Caco-2 (cell line): Measurements from ENCODE around the gene SNCG. TPM values are rescaled to one million over a fixed set of nuclear protein-coding genes. Genes with fewer than 3 reads are reported as not detected.
"Not testable (repeated sequence)": the region's sequence is repeated elsewhere in the genome, so short reads cannot be mapped to it uniquely, and the experiment has no call there.

Experiments
- BruUV-seq: library from RNA; stranded (reverse); fragments of 400-500 nt; replicated peaks from 2 replicates; lab custom pipeline; 2021; lab: Mats Ljungman, UMichigan
- CTCF ChIA-PET: fragments of 300-600 bp; sonication (Branson Sonifier 250); formaldehyde crosslinking; loops from one replicate; lab custom pipeline; 2022; ENCODE audit warnings: antibody characterized with exemption; lab: Charles Lee
- POLR2A ChIA-PET: fragments of 300-600 bp; sonication (Branson Sonifier 250); formaldehyde crosslinking; loops from one replicate; lab custom pipeline; 2022; ENCODE audit warnings: antibody characterized with exemption; lab: Charles Lee
- DNase-seq, 2 experiments: peaks; one replicate each; pipeline versions ENCODE4 v3.0.0 to v3.0.0-alpha.2; 2020 to 2022
- H3K27me3 ChIP-seq: replicated peaks from 2 replicates; pipeline ENCODE4 v1.6.0; 2011; ENCODE audit warnings: low read length; ENCODE audit not compliant: control insufficient read depth, insufficient read depth
- H3K36me3 ChIP-seq: 2 replicates; pipeline ENCODE4 v1.5.1; 2011; ENCODE audit warnings: low read length; ENCODE audit not compliant: control insufficient read depth, insufficient read depth
- H3K4me1 ChIP-seq: fragments of 250-450 bp; sonication (Bioruptor Pico); 2 replicates; pipeline ENCODE4 v1.5.1; 2020; ENCODE audit warnings: mild to moderate bottlenecking
- H3K4me3 ChIP-seq: 2 replicates; pipeline ENCODE4 v1.5.1; 2011; ENCODE audit warnings: low read depth, mild to moderate bottlenecking, control low read depth, low read length
- H3K9me3 ChIP-seq: fragments of 250-450 bp; sonication (Bioruptor Pico); 2 replicates; pipeline ENCODE4 v1.5.1; 2020; ENCODE audit warnings: mild to moderate bottlenecking, moderate library complexity
- H3K27ac Mint-ChIP-seq: one replicate; pipeline ENCODE4 v1.8.0; 2022; ENCODE audit warnings: mixed read lengths; ENCODE audit not compliant: unreplicated experiment
- H3K27me3 Mint-ChIP-seq: one replicate; pipeline ENCODE4 v1.8.0; 2022; ENCODE audit warnings: mixed read lengths; ENCODE audit not compliant: insufficient read depth, unreplicated experiment
- H3K36me3 Mint-ChIP-seq: one replicate; pipeline ENCODE4 v1.8.0; 2022; ENCODE audit warnings: mild to moderate bottlenecking, mixed read lengths; ENCODE audit not compliant: insufficient read depth, unreplicated experiment
- H3K4me1 Mint-ChIP-seq: one replicate; pipeline ENCODE4 v1.8.0; 2022; ENCODE audit warnings: low read depth, mixed read lengths; ENCODE audit not compliant: unreplicated experiment
- H3K4me3 Mint-ChIP-seq: one replicate; pipeline ENCODE4 v1.8.0; 2022; ENCODE audit warnings: mild to moderate bottlenecking, moderate library complexity, mixed read lengths; ENCODE audit not compliant: unreplicated experiment
- H3K9me3 Mint-ChIP-seq: one replicate; pipeline ENCODE4 v1.8.0; 2022; ENCODE audit warnings: mixed read lengths; ENCODE audit not compliant: unreplicated experiment
- CTCF ChIP-seq, 2 experiments: fragments of 200-600 bp in 1 of 2; IDR thresholded peaks; 1 replicate in 1 of 2; 2 replicates in 1 of 2; pipeline versions ENCODE4 v1.5.1 to v1.8.0; 2011 to 2022; ENCODE audit warnings: antibody characterized with exemption in 1 of 2, control low read depth in 1 of 2, inconsistent platforms in 1 of 2, low read depth in 1 of 2, low read length in 1 of 2, mild to moderate bottlenecking in 1 of 2, moderate library complexity in 1 of 2; ENCODE audit not compliant: insufficient read depth in 1 of 2, severe bottlenecking in 1 of 2, unreplicated experiment in 1 of 2
- intact Hi-C: fragments of 100-400 bp; cut with micrococcal nuclease; formaldehyde crosslinking; loops from one replicate; pipeline ENCODE4 v1.10.0; 2022; ENCODE audit not compliant: unreplicated experiment
- total RNA-seq: library from RNA; stranded (reverse); gene quantifications from 2 replicates; pipeline ENCODE4 v1.2.3, GENCODE V29; 2022

The SNCG gene
- total RNA-seq, 1 experiment from 2014 or later: 0.45 TPM

- CTCF ChIA-PET: no interaction called here
Measured at GRCh38 chr10:86951184-86951761, 7.1 kb upstream of the SNCG start.

DNA sequence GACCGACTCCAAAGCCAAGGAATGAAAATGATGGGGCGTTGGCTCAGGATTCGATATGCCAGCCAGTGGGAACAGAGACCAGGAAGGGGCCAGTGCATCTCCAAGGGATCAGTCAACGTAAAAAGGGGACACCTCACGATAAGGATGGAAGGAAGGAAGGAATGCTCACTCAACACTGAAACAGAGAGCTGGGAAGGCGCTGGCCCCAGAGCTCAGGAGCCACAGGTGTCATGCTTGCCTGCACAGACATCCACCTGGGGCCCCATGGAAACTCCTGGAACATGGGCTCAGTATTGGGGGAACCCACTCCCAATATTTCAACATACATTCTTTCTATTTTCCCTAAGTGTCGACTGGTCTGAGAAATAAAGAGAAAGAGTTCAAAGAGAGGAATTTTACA is 6.3 kb upstream of the SNCG start:
- H3K4me1 ChIP-seq: no peaks in the 10 kb centered on the region
- H3K4me3 ChIP-seq: no peak overlapping the region
- Mint-ChIP-seq H3K4me1 (no peaks in the 10 kb centered on the region), H3K36me3 (no peaks in the 10 kb centered on the region), H3K4me3 (no peak overlapping the region), H3K27ac (no peak overlapping the region), H3K9me3 (peaks cover 13% of the 10 kb centered on the region), H3K27me3 (no peaks in the 10 kb centered on the region)
- no peaks in the 10 kb centered on the region for H3K36me3 ChIP-seq
- no TSS peak for BruUV-seq
- DNase-seq: no peak
- H3K27me3 ChIP-seq: no peaks in the 10 kb centered on the region
- ChIA-PET CTCF (no interaction called here), POLR2A (no interaction called here)
- intact Hi-C loops: no loop called here
- H3K9me3 ChIP-seq: peaks cover 17% of the 10 kb centered on the region
- TF ChIP-seq CTCF (IDR thresholded peaks at IDR 0.05; ENCODE audit: insufficient read depth in 1 of 2, low read depth in 1 of 2, low read length in 1 of 2, severe bottlenecking in 1 of 2, unreplicated experiment in 1 of 2): no peak

More at GRCh38 chr10:86951184-86951761, 7.1 kb upstream of the SNCG start:
- DNase-seq: peak in 1 of 2 experiments; percentile 46
- no peaks in the 10 kb centered on the region for H3K4me1 Mint-ChIP-seq
- POLR2A ChIA-PET: no interaction called here
- no peaks in the 10 kb centered on the region for H3K36me3 Mint-ChIP-seq
- peaks cover 13% of the 10 kb centered on the region for H3K9me3 Mint-ChIP-seq
- no peaks in the 10 kb centered on the region for H3K36me3 ChIP-seq
- no peaks in the 10 kb centered on the region for H3K27me3 Mint-ChIP-seq
- H3K27ac Mint-ChIP-seq: no peak overlapping the region
- no peak for TF ChIP-seq CTCF (IDR thresholded peaks at IDR 0.05; ENCODE audit: insufficient read depth in 1 of 2, low read depth in 1 of 2, low read length in 1 of 2, severe bottlenecking in 1 of 2, unreplicated experiment in 1 of 2)
- intact Hi-C loops: no loop called here
- H3K4me3 ChIP-seq: no peak overlapping the region
- no peaks in the 10 kb centered on the region for H3K27me3 ChIP-seq
- no peak overlapping the region for H3K4me3 Mint-ChIP-seq
- no TSS peak for BruUV-seq
- peaks cover 17% of the 10 kb centered on the region for H3K9me3 ChIP-seq
- H3K4me1 ChIP-seq: no peaks in the 10 kb centered on the region

- CTCF ChIA-PET, H3K36me3 ChIP-seq, POLR2A ChIA-PET, BruUV-seq, H3K4me3 ChIP-seq, H3K27ac Mint-ChIP-seq, H3K4me1 ChIP-seq, H3K36me3 Mint-ChIP-seq, H3K27me3 ChIP-seq, DNase-seq, intact Hi-C loops, H3K4me3 Mint-ChIP-seq, H3K4me1 Mint-ChIP-seq, H3K27me3 Mint-ChIP-seq: not testable (repeated sequence)
- peaks cover 13% of the 10 kb centered on the region for H3K9me3 Mint-ChIP-seq
- H3K9me3 ChIP-seq: peaks cover 17% of the 10 kb centered on the region
Measured at GRCh38 chr10:86952697-86953096, 5.7 kb upstream of the SNCG start.
